Left renal pelvis (tissue), 4 donors: ENCODE measurements around the gene TMEM245. TPM values are rescaled to one million over a fixed set of nuclear protein-coding genes. Genes with fewer than 3 reads are reported as not detected.

Experiments used
- DNase-seq, 4 donors: peaks; one replicate each; pipeline ENCODE4 v3.0.0-alpha.2; 2013; ENCODE audit warnings: low read depth in 4 of 4, low spot score in 3 of 4
- polyA plus RNA-seq, 4 donors: library from polyadenylated mRNA; unstranded; fragments of 120-200 nt; gene quantifications; one replicate each; pipeline ENCODE4 v1.2.1, GENCODE V29; 2013; ENCODE audit not compliant: insufficient read length in 4 of 4

TMEM245 gene
- polyA plus RNA-seq, 4 donors, result 32.7 to 75.0 (median 65.4) TPM

- DNase-seq, result no peak
Observed at GRCh38 chr9:109107402-109108240, 12.1 kb downstream of the TMEM245 start.

GRCh38 chr9:109101810-109102209 lies 17.9 kb downstream of the TMEM245 start:
- DNase-seq, result no peak

GRCh38 chr9:109101202-109101595 lies 18.5 kb downstream of the TMEM245 start:
- DNase-seq, result no peak

- DNase-seq, result no peak
Observed at GRCh38 chr9:109100543-109101201, 19.1 kb downstream of the TMEM245 start.

GRCh38 chr9:109098960-109099308 lies 20.8 kb downstream of the TMEM245 start:
- DNase-seq, result no peak

GRCh38 chr9:109098171-109098959 lies 21.4 kb downstream of the TMEM245 start:
- no peak for DNase-seq

GRCh38 chr9:109097146-109097545 lies 22.6 kb downstream of the TMEM245 start:
- DNase-seq, result no peak

GRCh38 chr9:109095321-109095720 lies 24.4 kb downstream of the TMEM245 start:
- DNase-seq, result no peak

GRCh38 chr9:109094268-109094667 lies 25.5 kb downstream of the TMEM245 start:
- no peak for DNase-seq

- no peak for DNase-seq
Observed at GRCh38 chr9:109092587-109092986, 27.2 kb downstream of the TMEM245 start.

- no peak for DNase-seq
Observed at GRCh38 chr9:109092051-109092580, 27.6 kb downstream of the TMEM245 start.

GRCh38 chr9:109088221-109088620 lies 31.5 kb downstream of the TMEM245 start:
- no peak for DNase-seq

GRCh38 chr9:109087795-109088194 lies 32.0 kb downstream of the TMEM245 start:
- DNase-seq, result no peak

GRCh38 chr9:109086221-109086620 lies 33.5 kb downstream of the TMEM245 start:
- DNase-seq, result no peak

GRCh38 chr9:109085510-109085909 lies 34.2 kb downstream of the TMEM245 start:
- no peak for DNase-seq

- DNase-seq, result no peak
Observed at GRCh38 chr9:109083813-109084405, 35.8 kb downstream of the TMEM245 start.

- DNase-seq, result no peak
Observed at GRCh38 chr9:109083141-109083540, 36.6 kb downstream of the TMEM245 start.

- no peak for DNase-seq
Observed at GRCh38 chr9:109082091-109082620, 37.6 kb downstream of the TMEM245 start.

GRCh38 chr9:109074236-109074889 lies 45.4 kb downstream of the TMEM245 start:
- DNase-seq, result no peak
